Thyroid gland (tissue), 4 donors: ENCODE results near the gene ZNF585A. TPM values are rescaled to one million over a fixed set of nuclear protein-coding genes. Genes with fewer than 3 reads are reported as not detected.
"Not testable (repeated sequence)": the region's sequence is repeated elsewhere in the genome, so short reads cannot be mapped to it uniquely, and the experiment has no call there.

ENCODE experiments used
- DNase-seq, 2 donors: peaks; one replicate each; pipeline ENCODE4 v3.0.0-alpha.2; 2019
- H3K27ac ChIP-seq, 3 donors: fragments of 200-600 bp; sonication (generic); 1 replicate in 2 of 3; 2 replicates in 1 of 3; pipeline ENCODE4 v1.5.1; 2016 to 2019; ENCODE audit warnings: mild to moderate bottlenecking in 1 of 3, moderate library complexity in 1 of 3
- H3K27me3 ChIP-seq: fragments of 200-600 bp; sonication (generic); one replicate; pipeline ENCODE4 v1.5.1; 2019
- H3K36me3 ChIP-seq, 2 donors: fragments of 200-600 bp; sonication (generic); one replicate each; pipeline ENCODE4 v1.5.1; 2016 to 2019
- H3K4me1 ChIP-seq, 2 donors: fragments of 200-600 bp; sonication (generic); one replicate each; pipeline ENCODE4 v1.5.1; 2017 to 2019
- H3K4me3 ChIP-seq, 3 donors: fragments of 200-600 bp; sonication (generic); replicated peaks in 1 of 3; 1 replicate in 2 of 3; 2 replicates in 1 of 3; pipeline ENCODE4 v1.5.1; 2016; ENCODE audit warnings: mild to moderate bottlenecking in 1 of 3
- H3K9me3 ChIP-seq: fragments of 200-600 bp; sonication (generic); one replicate; pipeline ENCODE4 v1.5.1; 2017
- CTCF ChIP-seq, 6 experiments: fragments of 200-600 bp in 3 of 6; fragments of 450-650 bp in 3 of 6; sonication (generic) in 3 of 6; IDR thresholded peaks; one replicate each; pipeline ENCODE4 v1.5.1; 2016 to 2019; ENCODE audit warnings: antibody characterized with exemption in 6 of 6, mild to moderate bottlenecking in 2 of 6, inconsistent platforms in 1 of 6, moderate library complexity in 1 of 6
- POLR2A ChIP-seq, 2 donors: fragments of 450-650 bp; IDR thresholded peaks; one replicate each; pipeline ENCODE4 v1.6.1; 2017; ENCODE audit warnings: antibody characterized with exemption in 2 of 2, mild to moderate bottlenecking in 2 of 2, moderate library complexity in 1 of 2
- WGBS, 2 donors: methylation state at CpG; one replicate each; pipeline ENCODE4 v1.1.5; 2017; 5-methylcytosine and 5-hydroxymethylcytosine counted together
- intact Hi-C: fragments of 100-400 bp; cut with DNase I; formaldehyde crosslinking; loops from one replicate; pipeline ENCODE4 v1.15.1; 2023
- total RNA-seq, 4 donors: library from RNA; depleted of rRNA; stranded (reverse); fragments of >200 nt; gene quantifications; one replicate each; pipeline ENCODE4 v1.2.3, GENCODE V29; 2016

Gene ZNF585A
- total RNA-seq, 4 donors from 2014 or later = 13.5 to 18.6 (median 17.0) TPM

- DNase-seq = no peak
- 95% methylated on average over 9 of the region's 9 CpGs for WGBS, 2 donors
- Histone ChIP-seq H3K4me1 (no peaks in the 10 kb centered on the region), H3K36me3 (peaks cover 46 to 55% of the 10 kb centered on the region in 2 donors), H3K4me3 (no peak overlapping the region), H3K27me3 (no peaks in the 10 kb centered on the region), H3K9me3 (peaks cover 12% of the 10 kb centered on the region), H3K27ac (no peak overlapping the region)
- TF ChIP-seq POLR2A (IDR thresholded peaks at IDR 0.05) = no peak
- TF ChIP-seq CTCF (IDR thresholded peaks at IDR 0.05) = no peak
- intact Hi-C loops = no loop called here
Measured at GRCh38 chr19:37114001-37114400, 58.5 kb downstream of the ZNF585A start.

DNA sequence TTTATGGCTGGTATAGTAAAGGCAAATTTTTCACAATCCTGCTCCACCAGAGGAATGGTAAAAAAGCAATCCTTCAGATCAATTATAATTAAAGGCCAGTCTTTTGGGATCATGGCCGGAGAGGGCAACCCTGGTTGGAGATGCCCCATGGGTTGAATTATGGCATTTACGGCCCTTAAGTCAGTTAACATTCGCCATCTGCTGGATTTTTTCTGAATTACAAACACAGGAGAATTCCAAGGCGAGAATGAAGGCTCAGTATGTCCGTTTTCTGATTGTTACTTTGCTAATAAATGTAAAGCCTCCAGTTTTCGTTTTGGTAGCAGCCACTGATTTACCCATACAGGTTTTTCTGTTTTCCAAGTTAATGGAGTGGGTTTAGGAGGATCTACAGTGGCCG is 60.7 kb downstream of the ZNF585A start:
- H3K36me3 ChIP-seq = peaks cover 57 to 64% of the 10 kb centered on the region in 2 donors
- H3K27me3 ChIP-seq, DNase-seq, H3K4me3 ChIP-seq, intact Hi-C loops, H3K27ac ChIP-seq, H3K4me1 ChIP-seq: not testable (repeated sequence)
- peaks cover 12% of the 10 kb centered on the region for H3K9me3 ChIP-seq
- WGBS, 2 donors = 80 to 83% methylated on average over 7 of the region's 7 CpGs

GRCh38 chr19:37104135-37104534 is 68.4 kb downstream of the ZNF585A start:
- 97% methylated on average over 5 of the region's 5 CpGs for WGBS, 2 donors
- peaks cover 30 to 48% of the 10 kb centered on the region in 2 donors for H3K36me3 ChIP-seq
- intact Hi-C loops = not testable (repeated sequence)

GRCh38 chr19:37098570-37098969 is 73.9 kb downstream of the ZNF585A start:
- 100% methylated on average over 1 of the region's 1 CpG for WGBS, 2 donors
- no peaks in the 10 kb centered on the region for H3K27me3 ChIP-seq
- no peaks in the 10 kb centered on the region for H3K4me1 ChIP-seq
- H3K36me3 ChIP-seq = peaks cover 38 to 57% of the 10 kb centered on the region in 2 donors
- no peak overlapping the region for H3K27ac ChIP-seq
- no peak overlapping the region for H3K4me3 ChIP-seq
- TF ChIP-seq POLR2A (IDR thresholded peaks at IDR 0.05) = no peak
- no peak for TF ChIP-seq CTCF (IDR thresholded peaks at IDR 0.05)
- intact Hi-C loops = no loop called here
- no peaks in the 10 kb centered on the region for H3K9me3 ChIP-seq
- no peak for DNase-seq

More at GRCh38 chr19:37104135-37104534, 68.4 kb downstream of the ZNF585A start:
- H3K27me3 ChIP-seq, DNase-seq, H3K27ac ChIP-seq, H3K4me1 ChIP-seq, H3K4me3 ChIP-seq, H3K9me3 ChIP-seq: not testable (repeated sequence)

DNA sequence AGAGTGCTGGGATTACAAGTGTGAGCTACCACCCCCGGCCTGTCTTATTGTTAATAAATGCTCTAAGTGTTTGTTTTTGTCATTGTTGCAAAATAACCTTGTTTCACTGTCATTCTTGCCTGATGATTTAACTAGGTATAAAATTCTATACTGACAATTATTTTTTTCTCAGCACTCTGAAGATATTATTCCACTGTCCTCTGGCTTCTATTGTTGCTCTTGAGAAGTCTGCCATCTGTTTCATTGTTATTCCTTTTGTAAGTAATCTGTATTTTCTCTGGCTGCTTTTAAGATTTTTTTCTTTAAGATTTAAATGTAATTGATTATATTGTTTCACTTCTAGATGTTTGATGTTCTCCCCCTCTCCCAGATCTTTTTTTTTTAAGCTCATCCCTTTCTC is 76.6 kb downstream of the ZNF585A start:
- H3K4me3 ChIP-seq = no peak overlapping the region
- no peaks in the 10 kb centered on the region for H3K4me1 ChIP-seq
- 97 to 100% methylated on average over 1 of the region's 1 CpG for WGBS, 2 donors
- no peak overlapping the region for H3K27ac ChIP-seq
- no peak for DNase-seq
- H3K36me3 ChIP-seq = peaks cover 40 to 65% of the 10 kb centered on the region in 2 donors
- TF ChIP-seq POLR2A (IDR thresholded peaks at IDR 0.05) (no peak), CTCF (IDR thresholded peaks at IDR 0.05) (no peak)
- intact Hi-C loops = no loop called here
- no peaks in the 10 kb centered on the region for H3K27me3 ChIP-seq
- no peaks in the 10 kb centered on the region for H3K9me3 ChIP-seq

Other genes with a start within 250 kb of the ZNF585A start
- 10 to 100 TPM; 15.8 to 26.6 (median 16.8) TPM for gene ZNF420, start 94.3 kb downstream of the ZNF585A start, total RNA-seq
- gene ZNF585B, start 37.8 kb upstream of the ZNF585A start, total RNA-seq = 10 to 100 TPM; 25.9 to 45.7 (median 31.6) TPM
- 10 to 100 TPM in 3 of 4 donors, 1 to 10 TPM in 1; 8.3 to 14.3 (median 11.3) TPM for gene ZNF383, start 45.5 kb upstream of the ZNF585A start, total RNA-seq
- gene ZNF527, start 198.4 kb upstream of the ZNF585A start, total RNA-seq = 10 to 100 TPM; 11.6 to 16.4 (median 12.9) TPM